Measurements from ENCODE around the gene POR.
A peak's percentile ranks its signal among the peaks of the same experiment; 100 is the strongest.
"Not testable (repeated sequence)": the region's sequence is repeated elsewhere in the genome, so short reads cannot be mapped to it uniquely, and the experiment has no call there.

Gene POR

DNA sequence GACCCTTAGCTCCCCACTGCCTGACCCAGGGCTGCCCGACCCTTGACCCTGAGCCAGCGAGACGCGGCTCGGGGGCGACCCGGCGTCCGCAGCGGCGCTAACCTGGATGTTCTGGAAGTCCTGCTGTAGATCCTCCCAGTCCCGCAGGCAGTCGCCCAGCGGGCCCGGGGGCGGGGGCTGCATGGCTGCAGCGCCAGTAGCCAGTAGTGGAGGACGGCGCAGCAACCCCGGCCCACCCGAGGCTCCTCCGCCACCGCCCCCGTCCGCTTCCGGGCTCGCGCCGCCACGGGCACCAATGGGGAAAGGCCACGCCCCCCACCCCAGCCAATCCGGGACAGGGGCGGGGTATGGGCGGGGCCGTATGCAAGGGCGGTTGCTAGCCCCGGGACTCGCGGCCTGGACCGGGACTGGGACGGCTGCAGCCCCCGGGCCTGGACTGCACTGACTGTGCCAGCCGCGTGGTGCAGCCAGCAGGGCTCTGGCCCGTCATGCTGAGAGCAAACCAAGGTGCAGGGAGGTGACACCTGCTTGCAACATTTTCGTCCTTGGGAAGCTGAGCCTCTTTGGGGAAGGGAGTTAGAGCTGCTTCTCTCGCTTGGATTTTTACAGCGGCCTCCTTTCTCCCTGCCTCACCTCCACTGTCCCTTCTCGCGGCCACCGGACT is 79.6 kb downstream of the POR start, which contains the start of gene TMEM120A:
Gene TMEM120A (minus strand): TSS at position 208 of the 664 bp plus-strand sequence. CDS start 25 bp downstream, at position 183.
- DNase-seq, result peak; percentile 90 to 95 (median 92)

GRCh38 chr7:75995052-75995471 is 80.1 kb downstream of the POR start:
- no peak for DNase-seq

DNA sequence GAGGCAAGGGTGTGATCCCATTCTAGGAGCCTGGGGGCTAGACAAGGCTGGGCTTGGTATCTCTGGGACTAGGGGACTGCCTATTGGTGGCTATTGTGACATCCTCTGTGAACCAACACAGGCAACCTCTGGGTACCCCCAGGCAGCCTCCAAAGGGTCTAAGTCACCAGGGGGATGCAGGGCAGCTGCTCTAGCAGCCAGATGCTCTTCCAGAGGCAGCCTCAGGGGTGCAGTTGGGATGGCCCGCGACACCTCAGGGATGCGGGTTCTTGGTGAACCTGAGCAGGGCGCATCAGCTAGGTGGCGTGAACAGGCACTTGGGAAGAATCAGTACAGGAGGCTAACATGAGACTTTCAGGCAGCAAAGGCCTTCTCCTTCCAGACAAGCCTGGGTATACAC is 81.0 kb downstream of the POR start:
- DNase-seq, result no peak

GRCh38 chr7:75996476-75996875 is 81.5 kb downstream of the POR start:
- no peak for DNase-seq

DNA sequence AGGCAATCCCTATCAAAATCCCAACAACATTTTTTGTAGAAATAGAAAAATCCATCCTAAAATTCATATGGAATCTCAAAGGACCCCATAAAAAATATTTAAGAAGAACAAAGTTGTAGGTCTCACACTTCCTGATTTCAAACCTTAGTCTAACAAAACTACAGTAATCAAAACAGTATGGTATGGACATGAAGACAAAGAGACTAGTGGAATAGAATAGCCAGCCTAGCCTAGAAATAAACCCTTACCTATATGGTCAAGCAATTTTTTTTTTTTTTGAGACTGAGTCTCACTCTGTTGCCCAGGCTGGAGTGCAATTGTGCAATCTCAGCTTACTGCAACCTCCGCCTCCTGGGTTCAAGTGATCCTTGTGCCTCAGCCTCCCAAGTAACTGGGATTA is 83.1 kb downstream of the POR start:
- DNase-seq, result no peak

DNA sequence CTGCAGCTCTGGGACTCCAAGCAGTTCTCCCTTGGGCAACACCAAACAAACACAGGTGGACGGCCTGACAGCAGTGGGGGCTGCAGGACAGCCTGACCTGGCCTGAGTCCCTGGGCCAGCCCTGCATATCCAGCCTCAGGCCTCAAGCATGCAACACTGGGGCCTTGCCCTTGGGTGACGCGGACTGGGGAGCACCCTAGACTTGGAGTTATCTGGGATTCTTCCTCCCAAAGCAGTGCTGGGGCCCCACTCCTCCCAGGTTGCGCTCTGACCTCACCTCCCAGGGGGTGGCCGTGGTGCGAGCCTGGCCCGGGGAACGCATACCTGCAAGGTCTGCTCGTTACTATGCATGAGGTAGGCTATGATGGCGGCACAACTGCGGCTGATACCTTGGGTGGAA is 85.6 kb downstream of the POR start:
- no peak for DNase-seq

DNA sequence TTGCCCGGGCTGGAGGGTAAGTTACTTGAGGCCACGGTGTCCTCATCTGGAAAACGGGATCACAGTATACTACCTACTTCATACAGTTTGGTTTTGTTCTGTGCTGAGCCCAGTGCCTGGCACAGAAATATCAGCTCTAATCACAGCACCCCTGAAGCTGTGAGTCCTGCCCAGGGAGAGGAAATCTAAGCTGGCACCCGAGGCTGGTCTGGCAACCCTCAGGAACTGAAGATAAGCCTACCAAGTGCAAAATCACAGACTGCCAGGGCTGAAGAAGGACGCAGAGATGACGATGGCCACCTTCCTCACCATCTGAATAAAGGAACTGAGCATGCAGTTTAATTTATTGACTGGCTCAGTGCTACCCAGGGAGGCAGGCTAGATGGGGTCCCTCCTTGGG is 87.2 kb downstream of the POR start:
- DNase-seq, result no peak

DNA sequence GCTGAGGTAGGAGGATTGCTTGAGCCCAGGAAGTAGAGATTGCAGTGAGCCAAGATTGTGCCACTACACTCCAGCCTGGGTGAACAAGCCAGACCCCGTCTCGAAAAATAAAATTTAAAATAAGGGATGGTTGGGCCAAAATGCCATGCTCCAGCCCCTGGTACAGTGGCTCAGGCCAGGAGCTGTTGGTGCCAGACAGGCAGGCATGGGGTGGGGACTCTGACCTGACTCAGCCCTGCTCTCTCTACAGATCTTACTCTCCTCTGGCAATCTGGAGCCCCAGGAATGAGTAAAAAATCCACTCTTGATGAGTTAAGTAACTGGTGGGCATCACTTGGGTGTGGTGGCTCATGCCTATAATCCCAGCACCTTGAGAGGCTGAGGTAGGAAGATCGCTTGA is 87.9 kb downstream of the POR start:
- DNase-seq, result no peak

DNA sequence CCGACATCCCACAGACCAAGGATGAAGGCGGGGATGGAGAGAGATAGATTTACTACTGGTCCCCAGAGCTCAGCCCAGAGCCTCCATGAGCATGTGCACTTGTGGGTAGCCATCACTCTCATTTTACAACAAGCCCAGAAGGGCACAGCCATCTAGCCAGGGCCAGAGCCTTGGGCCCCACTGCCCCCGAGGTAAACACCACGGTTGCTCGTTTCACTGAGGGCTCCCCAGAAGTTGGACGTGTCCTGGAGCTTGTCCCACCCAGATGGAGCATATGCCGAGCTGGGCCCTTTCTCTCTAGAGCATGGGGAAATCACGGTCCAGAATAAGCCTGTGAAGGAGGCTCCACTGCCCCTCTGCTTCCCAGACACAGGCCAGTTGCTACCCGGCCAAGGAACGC is 88.4 kb downstream of the POR start:
- no peak for DNase-seq

- DNase-seq, result not testable (repeated sequence)
These were observed 90.0 kb downstream of the POR start for GRCh38 chr7:76005004-76005403.

DNA sequence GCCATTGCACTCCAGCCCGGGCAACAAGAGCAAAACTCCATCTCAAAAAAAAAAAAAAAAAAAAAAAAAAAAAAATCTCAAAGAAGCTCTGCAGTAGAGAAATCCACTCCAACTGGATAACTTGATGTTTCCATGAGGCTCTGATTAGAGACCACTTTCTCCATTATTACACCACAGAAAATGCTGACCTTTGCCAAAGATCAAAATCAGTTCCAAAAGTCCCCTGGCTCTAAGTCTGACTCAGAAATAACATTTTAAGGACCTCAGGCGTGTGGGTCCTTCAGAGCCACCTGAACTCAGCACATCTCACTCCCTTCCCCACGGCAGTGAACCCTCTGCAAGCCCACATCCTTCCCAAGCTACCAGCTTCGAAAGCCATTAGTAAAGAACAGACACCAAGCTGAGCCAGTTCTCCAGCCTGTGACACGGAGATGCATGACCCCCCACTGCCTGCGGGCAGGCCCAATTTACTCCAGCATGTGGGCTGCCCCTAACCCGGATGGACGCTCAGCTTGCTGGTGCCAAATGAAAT is 93.3 kb downstream of the POR start:
- no peak for DNase-seq

- DNase-seq, result no peak
These were observed 95.0 kb downstream of the POR start for GRCh38 chr7:76009672-76010600.

DNA sequence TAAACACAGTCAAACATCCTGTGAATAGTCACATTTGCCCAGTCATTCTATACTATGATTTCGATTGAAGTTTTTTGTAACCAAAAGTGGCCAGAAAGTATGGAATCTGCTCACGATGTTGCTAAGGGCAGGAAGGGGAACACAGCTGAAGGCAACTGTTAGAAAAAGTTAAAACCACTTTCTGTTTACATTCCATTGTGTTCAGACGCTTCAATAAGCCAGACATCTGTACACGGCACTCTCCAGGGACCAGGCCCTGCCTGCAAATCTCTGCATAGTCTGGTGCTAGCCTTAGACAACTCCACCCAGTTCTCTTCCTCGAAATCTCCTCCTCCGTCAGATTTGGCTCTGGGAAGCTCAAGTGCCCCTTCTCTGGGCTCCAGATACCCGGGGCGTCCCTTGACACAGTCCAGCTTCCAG is 96.5 kb downstream of the POR start:
- no peak for DNase-seq

DNA sequence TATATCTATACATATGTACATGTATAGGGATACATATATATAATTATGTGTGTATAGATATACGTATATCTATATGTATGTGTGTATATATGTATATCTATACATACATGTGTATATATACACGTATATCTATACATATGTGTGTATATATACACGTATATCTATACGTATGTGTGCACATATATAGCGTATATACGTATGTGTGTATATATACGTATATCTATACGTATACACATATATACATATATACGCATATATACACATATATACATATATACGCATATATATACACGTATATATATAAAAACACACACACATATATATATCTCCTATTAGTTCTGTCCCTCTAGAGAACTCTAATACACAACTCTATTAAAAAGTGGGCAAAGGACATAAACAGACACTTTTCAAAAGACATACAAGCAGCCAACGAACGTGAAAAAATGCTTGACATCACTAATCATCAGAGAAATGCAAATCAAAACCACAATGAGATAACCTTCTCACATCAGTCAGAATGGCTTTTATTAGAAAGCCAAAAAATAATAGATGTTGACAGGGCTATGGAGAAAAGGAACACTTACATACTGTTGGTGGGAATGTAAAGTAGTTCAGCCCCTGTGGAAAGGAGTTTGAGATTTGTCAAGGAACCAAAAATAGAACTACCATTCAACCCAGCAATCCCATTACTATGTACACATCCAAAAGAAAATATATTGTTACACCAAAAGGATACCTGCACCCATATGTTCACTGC is 101.4 kb downstream of the POR start:
- no peak for DNase-seq

- not testable (repeated sequence) for DNase-seq
These were observed 103.6 kb downstream of the POR start for GRCh38 chr7:76018520-76018919.

GRCh38 chr7:76020031-76020714 is 105.2 kb downstream of the POR start:
- DNase-seq, result peak; percentile 23 to 52 (median 38)

DNA sequence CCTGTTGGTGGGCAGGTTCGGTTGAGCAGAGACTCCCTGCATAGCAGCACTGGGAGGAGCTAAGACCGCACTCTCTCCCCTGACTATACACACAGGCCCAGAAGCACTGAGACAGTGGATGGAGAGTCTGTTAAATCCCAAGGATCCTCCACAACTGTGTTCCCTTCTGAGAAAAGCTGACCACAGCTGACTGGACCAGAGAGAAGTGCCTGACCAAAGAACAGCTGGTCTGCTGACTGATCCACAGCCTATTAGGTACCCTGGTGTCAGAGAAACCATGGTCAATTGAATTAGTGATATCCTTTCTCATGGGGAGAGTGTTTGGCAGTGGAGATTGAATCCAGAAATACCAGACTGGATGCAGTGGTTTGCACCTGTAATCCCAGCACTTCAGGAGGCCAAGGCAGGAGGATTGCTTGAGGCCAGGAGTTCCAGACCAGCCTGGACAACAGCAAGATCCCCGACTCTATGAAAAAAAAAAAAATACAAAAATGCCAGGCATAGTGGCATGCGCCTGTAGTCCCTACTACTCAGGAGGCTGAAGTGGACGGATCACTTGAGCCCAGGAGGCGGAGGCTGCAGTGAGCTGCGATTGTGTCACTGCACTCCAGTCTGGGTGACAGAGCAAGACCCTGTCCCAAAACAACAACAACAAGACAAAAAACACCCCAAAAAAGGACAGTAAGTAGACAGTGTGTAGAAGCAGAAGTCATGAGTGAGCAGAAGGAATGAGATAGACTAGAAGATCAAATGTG is 107.2 kb downstream of the POR start:
- no peak for DNase-seq

- DNase-seq, result no peak
These were observed 108.0 kb downstream of the POR start for GRCh38 chr7:76023002-76023401.

DNA sequence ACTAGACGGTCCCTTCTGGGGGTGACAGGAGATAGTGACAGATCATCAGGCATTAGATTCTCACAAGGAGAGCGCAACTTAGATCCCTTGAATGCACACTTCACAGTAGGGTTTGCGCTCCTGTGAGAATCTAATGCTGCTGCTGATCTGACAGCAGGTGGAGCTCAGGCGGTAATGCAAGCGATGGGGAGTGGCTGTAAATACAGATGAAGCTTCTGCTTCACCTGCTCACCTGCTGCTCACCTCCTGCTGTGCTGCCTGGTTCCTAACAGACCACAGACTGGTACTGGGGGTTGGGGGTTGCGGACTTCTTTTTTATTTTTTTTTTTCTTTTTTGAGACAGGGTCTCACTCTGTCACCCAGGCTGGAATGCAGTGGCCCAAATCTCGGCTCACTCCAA is 114.7 kb downstream of the POR start:
- DNase-seq, result not testable (repeated sequence)

DNA sequence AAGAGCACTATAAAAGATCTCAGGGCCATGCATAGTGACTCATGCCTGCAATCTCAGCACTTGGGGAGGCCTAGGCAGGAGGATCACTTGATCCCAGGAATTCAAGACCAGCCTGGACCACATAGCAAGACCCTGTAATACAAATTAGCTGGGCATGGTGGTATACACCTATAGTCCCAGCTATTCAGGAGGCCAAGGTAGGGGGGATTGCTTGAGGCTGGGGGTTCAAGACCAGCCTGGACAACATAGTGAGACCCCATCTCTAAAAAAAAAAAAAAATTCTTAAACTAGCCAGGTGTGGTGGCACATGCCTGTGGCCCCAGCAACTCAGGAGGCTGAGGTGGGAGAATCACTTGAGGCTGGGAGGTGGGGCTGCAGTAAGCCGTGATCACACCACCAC is 117.0 kb downstream of the POR start:
- no peak for DNase-seq
